GM18517 (cell line): ENCODE measurements around the gene NBPF6.
"Not testable (repeated sequence)": the region's sequence is repeated elsewhere in the genome, so short reads cannot be mapped to it uniquely, and the experiment has no call there.

Experiments used
- ATAC-seq: cut with Tn5 transposase; IDR thresholded peaks from one replicate; pipeline ENCODE4 v1.9.1; 2021; ENCODE audit warnings: mild to moderate bottlenecking, moderate library complexity; ENCODE audit not compliant: unreplicated experiment

The NBPF6 gene

GRCh38 chr1:108495008-108495407 is 44.9 kb downstream of the NBPF6 start:
- ATAC-seq: not testable (repeated sequence)

DNA sequence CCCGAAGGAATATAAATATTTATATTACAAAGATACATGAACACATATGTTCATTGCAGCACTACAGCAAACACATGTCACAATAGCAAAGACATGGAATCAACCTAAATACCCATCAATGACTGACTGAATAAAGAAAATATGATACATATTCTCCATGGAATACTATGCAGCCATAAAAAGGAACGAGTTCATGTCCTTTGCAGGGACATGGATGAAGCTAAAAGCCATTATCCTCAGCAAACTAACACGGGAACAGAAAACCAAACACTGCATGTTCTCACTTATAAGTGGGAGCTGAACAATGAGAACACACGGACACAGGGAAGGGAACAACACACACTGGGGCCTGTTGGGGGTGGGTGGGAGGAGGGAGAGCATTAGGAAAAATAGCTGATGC is 46.7 kb downstream of the NBPF6 start:
- ATAC-seq: not testable (repeated sequence)

GRCh38 chr1:108502138-108502537 is 52.0 kb downstream of the NBPF6 start:
- no peak for ATAC-seq

GRCh38 chr1:108502624-108503023 is 52.5 kb downstream of the NBPF6 start:
- no peak for ATAC-seq

GRCh38 chr1:108503062-108503733 is 53.1 kb downstream of the NBPF6 start:
- no peak for ATAC-seq

- ATAC-seq: no peak
These were observed 54.3 kb downstream of the NBPF6 start for GRCh38 chr1:108504447-108504846.

DNA sequence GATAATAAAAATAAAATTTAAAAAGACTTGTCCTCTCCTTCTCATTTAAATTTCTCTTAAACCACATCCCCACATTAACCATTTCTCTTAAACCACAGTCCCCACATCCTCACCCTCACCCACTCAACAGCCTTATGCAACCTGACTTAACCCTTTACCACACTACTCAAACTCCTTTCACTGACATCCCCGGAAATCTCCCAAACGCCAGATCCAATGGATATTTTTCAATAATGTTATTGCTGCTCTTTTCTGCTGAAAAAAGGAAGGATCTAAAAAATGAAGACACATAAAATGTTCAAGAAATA is 55.6 kb downstream of the NBPF6 start:
- no peak for ATAC-seq

DNA sequence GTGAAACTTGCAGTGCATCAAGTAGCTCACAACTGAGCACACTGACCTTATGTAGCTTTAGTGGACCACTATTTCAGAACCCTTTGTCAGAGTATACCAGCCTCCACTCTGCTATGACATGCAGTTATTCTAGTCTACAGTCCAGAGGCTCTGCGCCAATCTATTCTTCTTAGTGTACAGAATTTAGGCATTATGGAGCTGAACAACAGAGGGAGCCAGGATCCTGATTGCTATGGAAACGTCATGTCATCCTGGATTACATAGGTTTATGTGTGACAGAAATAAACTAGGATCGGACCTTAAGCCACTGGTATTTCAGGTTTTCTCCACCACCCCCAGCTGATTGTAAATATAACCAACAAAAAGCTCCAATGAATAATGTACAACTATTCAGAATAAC is 61.6 kb downstream of the NBPF6 start:
- no peak for ATAC-seq

- ATAC-seq: peak; percentile 51
These were observed 62.3 kb downstream of the NBPF6 start for GRCh38 chr1:108512239-108513043.

DNA sequence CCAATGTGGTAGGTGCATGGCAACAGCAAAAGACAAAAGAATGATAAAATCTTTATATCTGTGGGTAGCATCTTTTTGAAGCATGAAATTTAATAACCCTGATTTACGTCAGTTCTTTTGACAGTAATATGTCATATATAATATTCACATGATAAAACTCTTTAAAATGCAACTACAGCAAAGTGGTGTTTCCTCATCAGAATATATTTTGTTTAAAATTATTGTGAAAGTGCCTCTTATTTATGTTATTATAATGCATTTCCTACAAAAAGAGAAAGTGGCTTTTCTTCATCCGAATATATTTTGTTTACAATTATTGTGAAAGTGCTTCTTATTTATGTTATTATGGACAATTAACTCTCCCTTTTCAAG is 62.9 kb downstream of the NBPF6 start:
- no peak for ATAC-seq

DNA sequence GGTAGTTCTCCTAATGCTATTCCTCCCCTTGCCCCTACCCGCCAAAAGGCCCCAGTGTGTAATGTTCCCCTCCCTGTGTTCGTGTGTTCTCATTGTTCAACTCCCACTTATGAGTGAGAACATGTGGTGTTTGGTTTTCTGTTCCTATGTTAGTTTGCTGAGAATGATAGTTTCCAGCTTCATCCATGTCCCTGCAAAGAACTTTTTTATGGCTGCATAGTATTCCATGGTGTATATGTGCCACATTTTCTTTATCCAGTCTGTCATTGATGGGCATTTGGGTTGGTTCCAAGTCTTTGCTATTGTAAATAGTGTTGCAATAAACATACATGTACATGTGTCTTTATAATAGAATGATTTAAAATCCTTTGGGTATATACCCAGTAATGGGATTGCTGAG is 63.8 kb downstream of the NBPF6 start:
- not testable (repeated sequence) for ATAC-seq

- not testable (repeated sequence) for ATAC-seq
These were observed 67.3 kb downstream of the NBPF6 start for GRCh38 chr1:108517301-108517897.
